ENCODE measurements around the gene DCTPP1.

GRCh38 chr16:30380072-30380802, 49.6 kb downstream of the DCTPP1 start:
- TF ChIP-seq CTCF (IDR thresholded peaks at IDR 0.05; ENCODE audit: extremely low read depth in 1 of 2, insufficient read depth in 1 of 2, low read depth in 1 of 2, low read length in 2 of 2): no peak
- no peak for TF ChIP-seq POLR2A (IDR thresholded peaks at IDR 0.05; ENCODE audit: low read depth, low read length)
- no peak for TF ChIP-seq FOS (IDR thresholded peaks at IDR 0.05; ENCODE audit: borderline replicate concordance, insufficient read depth, low read length)
- no peak for TF ChIP-seq EZH2 (IDR thresholded peaks at IDR 0.05; ENCODE audit: borderline replicate concordance, low read depth, low read length, severe bottlenecking)
- no peak for TF ChIP-seq JUN (IDR thresholded peaks at IDR 0.05; ENCODE audit: borderline replicate concordance, insufficient read depth, insufficient read length, low read depth)
- TF ChIP-seq POLR2AphosphoS5 (IDR thresholded peaks at IDR 0.05; ENCODE audit: insufficient read depth, low read depth, low read length): no peak
- no peak for TF ChIP-seq GATA2 (IDR thresholded peaks at IDR 0.05; ENCODE audit: insufficient read depth, insufficient read length, low read depth, low read length)
- no peak for TF ChIP-seq MAX (IDR thresholded peaks at IDR 0.05; ENCODE audit: insufficient read depth, insufficient read length)

Data from endothelial cell of umbilical vein (primary cell).